ENCODE data around the gene PRKCA.

PRKCA gene

GRCh38 chr17:66285149-66285548, 17.3 kb upstream of the PRKCA start:
- H3K4me3 ChIP-seq (ENCODE audit: low read length, poor library complexity, severe bottlenecking), result no peak overlapping the region
- H3K27me3 ChIP-seq (ENCODE audit: insufficient read depth, low read length, poor library complexity, severe bottlenecking), result no peaks in the 10 kb centered on the region
- no peak overlapping the region for H2AFZ ChIP-seq (ENCODE audit: low read length)
- no peaks in the 10 kb centered on the region for H3K9me2 ChIP-seq (replicated peaks; ENCODE audit: low read depth, low read length)
- no peaks in the 10 kb centered on the region for H3K36me3 ChIP-seq (ENCODE audit: insufficient read depth, low read length)
- no peaks in the 10 kb centered on the region for H3K9me3 ChIP-seq (ENCODE audit: insufficient read depth, low read depth, low read length)
- H3K4me1 ChIP-seq (ENCODE audit: insufficient read depth, low read length, poor library complexity, severe bottlenecking), result no peaks in the 10 kb centered on the region
- no peak overlapping the region for H3K4me2 ChIP-seq (ENCODE audit: low read depth, low read length, poor library complexity, severe bottlenecking)
- no peak overlapping the region for H3K9ac ChIP-seq (ENCODE audit: low read depth, low read length, poor library complexity, severe bottlenecking)
- H4K20me1 ChIP-seq (ENCODE audit: insufficient read depth, low read length, poor library complexity, severe bottlenecking), result no peaks in the 10 kb centered on the region
- TF ChIP-seq EZH2phosphoT487 (IDR thresholded peaks at IDR 0.05; ENCODE audit: borderline replicate concordance), result no peak
- no peak for TF ChIP-seq CTCF (conservative IDR thresholded peaks at IDR 0.05; ENCODE audit: low read length)
- H3K79me2 ChIP-seq (ENCODE audit: insufficient read depth, low read length), result no peaks in the 10 kb centered on the region
- no peaks in the 10 kb centered on the region for H3F3A ChIP-seq (ENCODE audit: low read depth)

GRCh38 chr17:66287911-66288310, 14.5 kb upstream of the PRKCA start:
- no peak overlapping the region for H3K4me2 ChIP-seq (ENCODE audit: low read depth, low read length, poor library complexity, severe bottlenecking)
- H3K4me1 ChIP-seq (ENCODE audit: insufficient read depth, low read length, poor library complexity, severe bottlenecking), result no peaks in the 10 kb centered on the region
- no peak overlapping the region for H3K4me3 ChIP-seq (ENCODE audit: low read length, poor library complexity, severe bottlenecking)
- H3K9me3 ChIP-seq (ENCODE audit: insufficient read depth, low read depth, low read length), result no peaks in the 10 kb centered on the region
- no peak overlapping the region for H2AFZ ChIP-seq (ENCODE audit: low read length)
- H4K20me1 ChIP-seq (ENCODE audit: insufficient read depth, low read length, poor library complexity, severe bottlenecking), result no peaks in the 10 kb centered on the region
- no peaks in the 10 kb centered on the region for H3K79me2 ChIP-seq (ENCODE audit: insufficient read depth, low read length)
- no peaks in the 10 kb centered on the region for H3K36me3 ChIP-seq (ENCODE audit: insufficient read depth, low read length)
- no peaks in the 10 kb centered on the region for H3K27me3 ChIP-seq (ENCODE audit: insufficient read depth, low read length, poor library complexity, severe bottlenecking)
- TF ChIP-seq EZH2phosphoT487 (IDR thresholded peaks at IDR 0.05; ENCODE audit: borderline replicate concordance) (no peak), CTCF (conservative IDR thresholded peaks at IDR 0.05; ENCODE audit: low read length) (no peak)
- no peaks in the 10 kb centered on the region for H3F3A ChIP-seq (ENCODE audit: low read depth)
- H3K9me2 ChIP-seq (replicated peaks; ENCODE audit: low read depth, low read length), result no peaks in the 10 kb centered on the region
- H3K9ac ChIP-seq (ENCODE audit: low read depth, low read length, poor library complexity, severe bottlenecking), result no peak overlapping the region

- Histone ChIP-seq H3K4me3 (ENCODE audit: low read length, poor library complexity, severe bottlenecking) (no peak overlapping the region), H3K9me2 (replicated peaks; ENCODE audit: low read depth, low read length) (no peaks in the 10 kb centered on the region), H3K9me3 (ENCODE audit: insufficient read depth, low read depth, low read length) (no peaks in the 10 kb centered on the region), H3K4me1 (ENCODE audit: insufficient read depth, low read length, poor library complexity, severe bottlenecking) (no peaks in the 10 kb centered on the region), H3K27me3 (ENCODE audit: insufficient read depth, low read length, poor library complexity, severe bottlenecking) (no peaks in the 10 kb centered on the region), H3K79me2 (ENCODE audit: insufficient read depth, low read length) (no peaks in the 10 kb centered on the region), H4K20me1 (ENCODE audit: insufficient read depth, low read length, poor library complexity, severe bottlenecking) (no peaks in the 10 kb centered on the region), H2AFZ (ENCODE audit: low read length) (no peak overlapping the region), H3K36me3 (ENCODE audit: insufficient read depth, low read length) (no peaks in the 10 kb centered on the region), H3K9ac (ENCODE audit: low read depth, low read length, poor library complexity, severe bottlenecking) (no peak overlapping the region), H3K4me2 (ENCODE audit: low read depth, low read length, poor library complexity, severe bottlenecking) (no peak overlapping the region), H3F3A (ENCODE audit: low read depth) (no peaks in the 10 kb centered on the region)
- TF ChIP-seq EZH2phosphoT487 (IDR thresholded peaks at IDR 0.05; ENCODE audit: borderline replicate concordance) (no peak), CTCF (conservative IDR thresholded peaks at IDR 0.05; ENCODE audit: low read length) (peak; percentile 65)
These were observed 12.2 kb upstream of the PRKCA start for GRCh38 chr17:66290101-66290722.
